HepG2 (cell line): ENCODE measurements around the gene SIAH2. TPM values are rescaled to one million over a fixed set of nuclear protein-coding genes. Genes with fewer than 3 reads are reported as not detected.

Source experiments
- DR1 ChIP-seq: sonication (generic); formaldehyde crosslinking; IDR thresholded peaks from 2 replicates; pipeline ENCODE4 v1.8.0; 2021; ENCODE audit warnings: mild to moderate bottlenecking, missing genetic modification reagents, inconsistent platforms
- KDM3A ChIP-seq: IDR thresholded peaks from 2 replicates; pipeline ENCODE4 v1.6.1; 2018; ENCODE audit warnings: low read depth, missing compliant biosample characterization
- KDM6A ChIP-seq: IDR thresholded peaks from 2 replicates; pipeline ENCODE4 v1.6.1; 2016; ENCODE audit warnings: low read depth
- MAZ ChIP-seq, 2 experiments: sonication (generic) in 1 of 2; formaldehyde crosslinking in 1 of 2; IDR thresholded peaks; 2 replicates each; pipeline versions ENCODE4 v1.5.0 to v1.6.1; 2012 to 2020; ENCODE audit warnings: low read depth in 2 of 2, mild to moderate bottlenecking in 2 of 2, borderline replicate concordance in 1 of 2, improper control_type of control experiment in 1 of 2, low read length in 1 of 2, missing genetic modification reagents in 1 of 2, moderate library complexity in 1 of 2
- MBNL3 ChIP-seq: fragments of 250-450 bp; sonication (Bioruptor Pico); conservative IDR thresholded peaks from 2 replicates; pipeline ENCODE4 v1.8.0; 2022; ENCODE audit warnings: mild to moderate bottlenecking, inconsistent platforms
- MEIS1 ChIP-seq: sonication (generic); formaldehyde crosslinking; IDR thresholded peaks from 2 replicates; pipeline ENCODE4 v1.9.0; 2021; ENCODE audit warnings: mild to moderate bottlenecking, missing genetic modification reagents, moderate library complexity, borderline replicate concordance
- MXD4 ChIP-seq: IDR thresholded peaks from 2 replicates; pipeline ENCODE4 v1.6.1; 2016; ENCODE audit warnings: mild to moderate bottlenecking, missing biosample characterization, missing genetic modification reagents
- RBM39 ChIP-seq: fragments of 200-400 bp; formaldehyde crosslinking; IDR thresholded peaks from one replicate; pipeline ENCODE4 v1.6.1; 2018; ENCODE audit warnings: antibody characterized with exemption, mild to moderate bottlenecking, low read depth, low read length; ENCODE audit not compliant: poor library complexity, severe bottlenecking
- SRF ChIP-seq: IDR thresholded peaks from 2 replicates; pipeline ENCODE4 v1.6.1; 2011; ENCODE audit warnings: mild to moderate bottlenecking, low read depth, low read length, moderate library complexity
- YEATS2 ChIP-seq: sonication (generic); formaldehyde crosslinking; IDR thresholded peaks from 2 replicates; pipeline ENCODE4 v1.4.0; 2020; ENCODE audit warnings: missing genetic modification reagents, borderline replicate concordance
- ZFP36L1 ChIP-seq: sonication (generic); formaldehyde crosslinking; IDR thresholded peaks from 2 replicates; pipeline ENCODE4 v1.8.0; 2022; ENCODE audit warnings: mild to moderate bottlenecking, missing genetic modification reagents, moderate library complexity
- ZNF337 ChIP-seq: sonication (generic); formaldehyde crosslinking; IDR thresholded peaks from 2 replicates; pipeline ENCODE4 v1.5.1; 2020; ENCODE audit warnings: missing genetic modification reagents, low read depth, mild to moderate bottlenecking, borderline replicate concordance
- ZNF768 ChIP-seq: sonication (generic); formaldehyde crosslinking; IDR thresholded peaks from 2 replicates; pipeline ENCODE4 v1.4.0; 2020; ENCODE audit warnings: missing genetic modification reagents
- ZNF891 ChIP-seq: sonication (generic); formaldehyde crosslinking; IDR thresholded peaks from 2 replicates; pipeline ENCODE4 v1.5.0; 2020; ENCODE audit warnings: mild to moderate bottlenecking, missing genetic modification reagents
- ZSCAN25 ChIP-seq: sonication (generic); formaldehyde crosslinking; IDR thresholded peaks from 2 replicates; pipeline ENCODE4 v1.8.0; 2022; ENCODE audit warnings: mild to moderate bottlenecking, missing genetic modification reagents
- polyA plus RNA-seq, 8 experiments: library from polyadenylated mRNA; depleted of rRNA in 3 of 8; stranded (reverse) in 7 of 8; unstranded in 1 of 8; fragments of >200 nt; fragmentation: Illumina TruSeq in 4 of 8; extraction: Trizol in 4 of 8; gene quantifications; 2 replicates each; pipeline versions ENCODE4 v1.2.1 to v1.2.3, GENCODE V29; 2011 to 2016; ENCODE audit warnings: low read depth in 4 of 8, missing spikeins in 1 of 8, mixed read lengths in 1 of 8; ENCODE audit not compliant: insufficient read depth in 1 of 8
- total RNA-seq, 5 experiments: library from RNA; depleted of rRNA; stranded (reverse); fragments of >200 nt; fragmentation: Illumina TruSeq; extraction: Trizol; gene quantifications; 2 replicates each; pipeline ENCODE4 v1.2.3, GENCODE V29; 2016; ENCODE audit warnings: low read depth in 1 of 5
- TF ChIP-seq, protein P1 (sequence below): sonication (generic); formaldehyde crosslinking; IDR thresholded peaks from 2 replicates; pipeline ENCODE4 v1.5.0; 2020; ENCODE audit warnings: missing genetic modification reagents
- TF ChIP-seq, protein P2 (sequence below): sonication (generic); formaldehyde crosslinking; IDR thresholded peaks from 2 replicates; pipeline ENCODE4 v1.4.0; 2020; ENCODE audit warnings: mild to moderate bottlenecking, missing genetic modification reagents
- TF ChIP-seq, protein P3 (sequence below): sonication (generic); formaldehyde crosslinking; conservative IDR thresholded peaks from 2 replicates; pipeline ENCODE4 v1.4.0; 2020; ENCODE audit warnings: mild to moderate bottlenecking, missing genetic modification reagents, moderate library complexity
- TF ChIP-seq, protein P4 (sequence below): sonication (generic); formaldehyde crosslinking; IDR thresholded peaks from 2 replicates; pipeline ENCODE4 v1.4.0; 2020; ENCODE audit warnings: missing genetic modification reagents

Gene SIAH2
- total and polyA plus RNA-seq, 2 of the 13 experiments (the other 11 are each of a cell fraction or from before 2014, with no cell fraction given) = 71.8 to 117 TPM

DNA sequence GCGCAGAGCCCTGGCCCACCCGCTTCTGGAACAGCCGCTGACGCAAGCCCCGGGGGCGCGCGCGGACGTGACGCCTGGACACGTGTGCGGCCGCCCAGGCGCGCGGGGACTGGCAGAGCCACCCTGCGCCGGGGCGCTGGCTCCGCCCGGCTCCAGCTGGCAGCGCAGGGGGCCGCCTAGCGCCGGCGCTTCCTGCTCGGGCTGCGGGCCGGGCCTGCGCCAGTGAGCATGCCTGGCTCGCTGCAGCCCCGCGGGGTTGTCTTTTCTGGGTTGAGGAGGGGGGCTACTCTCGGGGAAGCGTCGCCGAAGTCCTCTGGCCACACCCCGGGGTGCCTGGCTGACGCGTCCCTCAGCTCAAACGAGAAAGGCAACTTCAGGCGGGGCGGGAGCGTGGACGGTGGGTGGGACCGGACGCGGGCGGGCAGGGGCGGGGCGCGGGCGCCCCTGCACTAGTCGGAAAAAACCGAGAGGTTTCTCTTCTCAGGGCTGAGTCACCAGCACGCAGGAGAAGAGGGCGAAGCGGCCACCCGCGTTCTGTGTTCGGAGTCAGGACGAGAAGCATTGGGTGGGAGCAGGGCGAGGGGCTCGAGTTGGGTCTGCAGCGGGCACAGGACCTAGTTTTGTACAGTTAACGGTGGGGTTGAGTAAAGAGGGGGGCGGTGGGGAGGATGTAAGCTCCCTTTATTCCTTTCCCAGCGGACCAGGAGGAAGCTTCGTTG is at the start of gene SIAH2 (continued):
- TF ChIP-seq, protein P1, sequence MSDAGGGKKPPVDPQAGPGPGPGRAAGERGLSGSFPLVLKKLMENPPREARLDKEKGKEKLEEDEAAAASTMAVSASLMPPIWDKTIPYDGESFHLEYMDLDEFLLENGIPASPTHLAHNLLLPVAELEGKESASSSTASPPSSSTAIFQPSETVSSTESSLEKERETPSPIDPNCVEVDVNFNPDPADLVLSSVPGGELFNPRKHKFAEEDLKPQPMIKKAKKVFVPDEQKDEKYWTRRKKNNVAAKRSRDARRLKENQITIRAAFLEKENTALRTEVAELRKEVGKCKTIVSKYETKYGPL (CRISPR knock-in tag) = 0 out of 2 replicates have a peak, but pooled peaks have one; percentile 56
- peak; percentile 87; the same call in 1 of the 2 replicates for TF ChIP-seq ZNF337
- TF ChIP-seq RBM39 = peak; percentile 89
- TF ChIP-seq DR1 (CRISPR knock-in tag) = 0 out of 2 replicates have a peak, but pooled peaks have one; percentile 15
- TF ChIP-seq MBNL3 (CRISPR knock-in tag) = no peak
- peak; percentile 73 for TF ChIP-seq MAZ (IDR thresholded peaks at IDR 0.05; ENCODE audit: borderline replicate concordance, low read depth, low read length)
- peak; percentile 80 for TF ChIP-seq MAZ (CRISPR knock-in tag; IDR thresholded peaks at IDR 0.05; ENCODE audit: low read depth)
- TF ChIP-seq, protein P2, sequence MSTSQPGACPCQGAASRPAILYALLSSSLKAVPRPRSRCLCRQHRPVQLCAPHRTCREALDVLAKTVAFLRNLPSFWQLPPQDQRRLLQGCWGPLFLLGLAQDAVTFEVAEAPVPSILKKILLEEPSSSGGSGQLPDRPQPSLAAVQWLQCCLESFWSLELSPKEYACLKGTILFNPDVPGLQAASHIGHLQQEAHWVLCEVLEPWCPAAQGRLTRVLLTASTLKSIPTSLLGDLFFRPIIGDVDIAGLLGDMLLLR = peak; percentile 76; the same call in 1 of the 2 replicates
- TF ChIP-seq ZSCAN25 (CRISPR knock-in tag) = peak; percentile 35; the same call in 1 of the 2 replicates
- 0 out of 2 replicates have a peak, but pooled peaks have one; percentile 19 for TF ChIP-seq ZFP36L1 (CRISPR knock-in tag)
- TF ChIP-seq SRF = no peak
- TF ChIP-seq, protein P3, sequence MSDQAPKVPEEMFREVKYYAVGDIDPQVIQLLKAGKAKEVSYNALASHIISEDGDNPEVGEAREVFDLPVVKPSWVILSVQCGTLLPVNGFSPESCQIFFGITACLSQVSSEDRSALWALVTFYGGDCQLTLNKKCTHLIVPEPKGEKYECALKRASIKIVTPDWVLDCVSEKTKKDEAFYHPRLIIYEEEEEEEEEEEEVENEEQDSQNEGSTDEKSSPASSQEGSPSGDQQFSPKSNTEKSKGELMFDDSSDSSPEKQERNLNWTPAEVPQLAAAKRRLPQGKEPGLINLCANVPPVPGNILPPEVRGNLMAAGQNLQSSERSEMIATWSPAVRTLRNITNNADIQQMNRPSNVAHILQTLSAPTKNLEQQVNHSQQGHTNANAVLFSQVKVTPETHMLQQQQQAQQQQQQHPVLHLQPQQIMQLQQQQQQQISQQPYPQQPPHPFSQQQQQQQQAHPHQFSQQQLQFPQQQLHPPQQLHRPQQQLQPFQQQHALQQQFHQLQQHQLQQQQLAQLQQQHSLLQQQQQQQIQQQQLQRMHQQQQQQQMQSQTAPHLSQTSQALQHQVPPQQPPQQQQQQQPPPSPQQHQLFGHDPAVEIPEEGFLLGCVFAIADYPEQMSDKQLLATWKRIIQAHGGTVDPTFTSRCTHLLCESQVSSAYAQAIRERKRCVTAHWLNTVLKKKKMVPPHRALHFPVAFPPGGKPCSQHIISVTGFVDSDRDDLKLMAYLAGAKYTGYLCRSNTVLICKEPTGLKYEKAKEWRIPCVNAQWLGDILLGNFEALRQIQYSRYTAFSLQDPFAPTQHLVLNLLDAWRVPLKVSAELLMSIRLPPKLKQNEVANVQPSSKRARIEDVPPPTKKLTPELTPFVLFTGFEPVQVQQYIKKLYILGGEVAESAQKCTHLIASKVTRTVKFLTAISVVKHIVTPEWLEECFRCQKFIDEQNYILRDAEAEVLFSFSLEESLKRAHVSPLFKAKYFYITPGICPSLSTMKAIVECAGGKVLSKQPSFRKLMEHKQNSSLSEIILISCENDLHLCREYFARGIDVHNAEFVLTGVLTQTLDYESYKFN (CRISPR knock-in tag) = peak; percentile 65
- TF ChIP-seq ZNF891 = peak; percentile 55; the same call in 1 of the 2 replicates
- peak; percentile 99 for TF ChIP-seq ZNF768
- 0 out of 2 replicates have a peak, but pooled peaks have one; percentile 46 for TF ChIP-seq YEATS2
- TF ChIP-seq, protein P4, sequence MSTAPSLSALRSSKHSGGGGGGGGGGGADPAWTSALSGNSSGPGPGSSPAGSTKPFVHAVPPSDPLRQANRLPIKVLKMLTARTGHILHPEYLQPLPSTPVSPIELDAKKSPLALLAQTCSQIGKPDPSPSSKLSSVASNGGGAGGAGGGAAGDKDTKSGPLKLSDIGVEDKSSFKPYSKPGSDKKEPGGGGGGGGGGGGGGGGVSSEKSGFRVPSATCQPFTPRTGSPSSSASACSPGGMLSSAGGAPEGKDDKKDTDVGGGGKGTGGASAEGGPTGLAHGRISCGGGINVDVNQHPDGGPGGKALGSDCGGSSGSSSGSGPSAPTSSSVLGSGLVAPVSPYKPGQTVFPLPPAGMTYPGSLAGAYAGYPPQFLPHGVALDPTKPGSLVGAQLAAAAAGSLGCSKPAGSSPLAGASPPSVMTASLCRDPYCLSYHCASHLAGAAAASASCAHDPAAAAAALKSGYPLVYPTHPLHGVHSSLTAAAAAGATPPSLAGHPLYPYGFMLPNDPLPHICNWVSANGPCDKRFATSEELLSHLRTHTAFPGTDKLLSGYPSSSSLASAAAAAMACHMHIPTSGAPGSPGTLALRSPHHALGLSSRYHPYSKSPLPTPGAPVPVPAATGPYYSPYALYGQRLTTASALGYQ = no peak
- TF ChIP-seq KDM3A (CRISPR knock-in tag) = 0 out of 2 replicates have a peak, but pooled peaks have one; percentile 16
- TF ChIP-seq MEIS1 (CRISPR knock-in tag) = 0 out of 2 replicates have a peak, but pooled peaks have one; percentile 46
- TF ChIP-seq MXD4 (CRISPR knock-in tag) = peak; percentile 44
- 0 out of 2 replicates have a peak, but pooled peaks have one; percentile 25 for TF ChIP-seq KDM6A (CRISPR knock-in tag)
